Heart left ventricle (tissue), 16 donors: ENCODE data around the gene RARRES1. TPM values are rescaled to one million over a fixed set of nuclear protein-coding genes. Genes with fewer than 3 reads are reported as not detected.

ENCODE experiments used
- ATAC-seq, 4 donors: fragments of 200-7000 bp; cut with Tn5 transposase; one replicate each; pipeline ENCODE4 v1.9.1; 2020 to 2022; ENCODE audit warnings: moderate library complexity in 4 of 4, mild to moderate bottlenecking in 3 of 4, moderate number of reproducible peaks in 1 of 4
- DNase-seq, 5 donors: peaks; one replicate each; pipeline ENCODE4 v3.0.0-alpha.2; 2020
- H3K27ac ChIP-seq, 12 donors: fragments of 200-600 bp; sonication (generic) in 4 of 12; one replicate each; pipeline versions ENCODE4 v1.5.0 to v1.8.0; 2016 to 2022; ENCODE audit warnings: mild to moderate bottlenecking in 2 of 12
- H3K27me3 ChIP-seq, 9 donors: fragments of 200-600 bp; sonication (generic) in 2 of 9; one replicate each; pipeline versions ENCODE4 v1.5.1 to v1.8.0; 2016 to 2022; ENCODE audit warnings: mild to moderate bottlenecking in 3 of 9
- H3K36me3 ChIP-seq, 9 donors: fragments of 200-600 bp; sonication (generic) in 2 of 9; one replicate each; pipeline versions ENCODE4 v1.5.0 to v1.8.0; 2018 to 2022; ENCODE audit warnings: mild to moderate bottlenecking in 2 of 9
- H3K4me1 ChIP-seq, 12 donors: fragments of 200-600 bp; sonication (generic) in 4 of 12; one replicate each; pipeline versions ENCODE4 v1.5.0 to v1.8.0; 2016 to 2022; ENCODE audit warnings: mild to moderate bottlenecking in 3 of 12
- H3K4me3 ChIP-seq, 12 donors: fragments of 200-600 bp; sonication (generic) in 4 of 12; one replicate each; pipeline versions ENCODE4 v1.5.0 to v1.8.0; 2017 to 2022; ENCODE audit warnings: mild to moderate bottlenecking in 9 of 12, moderate library complexity in 4 of 12
- H3K9me3 ChIP-seq, 12 donors: fragments of 200-600 bp; sonication (generic) in 4 of 12; one replicate each; pipeline versions ENCODE4 v1.5.0 to v1.8.0; 2016 to 2022; ENCODE audit warnings: mild to moderate bottlenecking in 1 of 12
- POLR2A ChIP-seq, 2 donors: fragments of 450-650 bp; IDR thresholded peaks; one replicate each; pipeline ENCODE4 v1.6.1; 2017; ENCODE audit warnings: antibody characterized with exemption in 2 of 2, mild to moderate bottlenecking in 2 of 2, moderate library complexity in 2 of 2
- WGBS, 4 donors: extraction: QIAGEN DNeasy Blood & Tissue Kit in 2 of 4; methylation state at CpG; one replicate each; pipeline versions ENCODE4 v1.1.5 to v1.1.7; 2013 to 2018; 5-methylcytosine and 5-hydroxymethylcytosine counted together
- intact Hi-C, 10 donors: fragments of 100-400 bp; cut with DNase I; formaldehyde crosslinking; loops; one replicate each; pipeline versions ENCODE4 v1.11.1 to v1.14.2; 2022
- polyA plus RNA-seq, 2 donors: library from polyadenylated mRNA; stranded (reverse); fragments of 200-250 nt; gene quantifications; one replicate each; pipeline ENCODE4 v1.2.3, GENCODE V29; 2013
- total RNA-seq, 9 donors: library from RNA; depleted of rRNA in 2 of 9; stranded (reverse); fragments of >200 nt in 2 of 9; fragmentation: NEBNext Ultra II Directional in 3 of 9; extraction: Animal tissue kit (Norgen Biotek cat#: 25700) in 3 of 9; gene quantifications; one replicate each; pipeline versions ENCODE4 v1.1.0 to v1.2.4, GENCODE V29; 2016 to 2023
- TF ChIP-seq, protein P1 (sequence below), 12 donors: fragments of 200-600 bp; sonication (generic) in 4 of 12; IDR thresholded peaks; one replicate each; pipeline versions ENCODE4 v1.5.0 to v1.8.0; 2018 to 2022; ENCODE audit warnings: antibody characterized with exemption in 12 of 12, mild to moderate bottlenecking in 5 of 12
- donor health status: ischemic (EF 13 %, LVEDD 7.1; RV severe dilation, severe dysfunction).
- donor health status: healthy with polysubstance abuse.
- donor health status: DM: no; HTN: yes; CAD: no.
- donor health status: DM: no; HTN: no; CAD: no.
- donor health status: ischemic (EF 25% LVEDD 6.9; RV normal size, moderate dysfunction).
- donor health status: ischemic (EF 25% LVEDD 5.7; RV mildly dilated, moderate dysfunction).
- donor health status: healthy.
- donor health status: DM: yes; HTN: yes; CAD: no.
- donor health status: ischemic (EF 35%, LVEDD 5.7; RV mildly dilated, moderate dysfunction).
- donor health status: nonischemic (EF 11% LVEDD 7.7; RV severe dilation, severe dysfunction).
- donor health status: DM: yes; HTN: yes; CAD: no.
- donor health status: PGD.
- donor health status: ischemic (EF 29% LVEDD 5.4; RV normal size, mild dysfunction).
- donor health status: nonischemic (EF 23%, LVEDD 6.1; RV moderate dilation, normal function).

The RARRES1 gene
- total and polyA plus RNA-seq, 11 donors = 0.63 to 69.4 (median 3.6) TPM

DNA sequence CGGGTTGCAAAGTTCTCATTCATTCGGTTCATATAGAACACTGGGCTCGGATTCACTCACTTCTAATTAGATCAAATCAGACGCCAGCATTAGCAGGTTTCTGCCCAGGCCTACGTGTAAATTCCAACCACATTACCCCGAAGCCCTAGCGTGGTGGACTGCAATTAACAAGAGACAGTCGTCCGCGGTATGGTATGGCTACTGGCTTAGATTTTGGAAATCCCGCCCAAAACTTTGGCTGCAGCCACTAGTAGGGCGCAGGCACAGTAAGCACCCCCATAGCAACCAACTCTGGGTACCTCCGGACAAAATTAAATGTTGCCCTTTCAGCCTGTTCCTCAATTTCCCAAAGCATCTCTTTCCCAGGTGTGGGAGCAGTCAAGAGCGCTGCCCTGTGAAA lies 771 bp downstream of the RARRES1 start:
- peak overlapping the region in 9 of 12 donors; percentile 35 to 78 (median 64) for H3K27ac ChIP-seq
- H3K9me3 ChIP-seq = peaks cover 0 to 13% (median 8%) of the 10 kb centered on the region in 12 donors
- DNase-seq (no peak), ATAC-seq (no peak)
- H3K4me1 ChIP-seq = peaks cover 0 to 31% (median 14%) of the 10 kb centered on the region in 12 donors
- TF ChIP-seq, protein P1, sequence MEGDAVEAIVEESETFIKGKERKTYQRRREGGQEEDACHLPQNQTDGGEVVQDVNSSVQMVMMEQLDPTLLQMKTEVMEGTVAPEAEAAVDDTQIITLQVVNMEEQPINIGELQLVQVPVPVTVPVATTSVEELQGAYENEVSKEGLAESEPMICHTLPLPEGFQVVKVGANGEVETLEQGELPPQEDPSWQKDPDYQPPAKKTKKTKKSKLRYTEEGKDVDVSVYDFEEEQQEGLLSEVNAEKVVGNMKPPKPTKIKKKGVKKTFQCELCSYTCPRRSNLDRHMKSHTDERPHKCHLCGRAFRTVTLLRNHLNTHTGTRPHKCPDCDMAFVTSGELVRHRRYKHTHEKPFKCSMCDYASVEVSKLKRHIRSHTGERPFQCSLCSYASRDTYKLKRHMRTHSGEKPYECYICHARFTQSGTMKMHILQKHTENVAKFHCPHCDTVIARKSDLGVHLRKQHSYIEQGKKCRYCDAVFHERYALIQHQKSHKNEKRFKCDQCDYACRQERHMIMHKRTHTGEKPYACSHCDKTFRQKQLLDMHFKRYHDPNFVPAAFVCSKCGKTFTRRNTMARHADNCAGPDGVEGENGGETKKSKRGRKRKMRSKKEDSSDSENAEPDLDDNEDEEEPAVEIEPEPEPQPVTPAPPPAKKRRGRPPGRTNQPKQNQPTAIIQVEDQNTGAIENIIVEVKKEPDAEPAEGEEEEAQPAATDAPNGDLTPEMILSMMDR (IDR thresholded peaks at IDR 0.05) = no peak
- TF ChIP-seq POLR2A (IDR thresholded peaks at IDR 0.05) = no peak
- intact Hi-C loops = loop anchor here in 2 of 10 donors (5.0 kb wide), 3 partner anchors 36 to 61 kb away; no protein-coding TSS in a partner anchor
- no peaks in the 10 kb centered on the region for H3K36me3 ChIP-seq
- 56 to 74% (median 67%) methylated on average over 14 of the region's 14 CpGs for WGBS, 4 donors
- H3K4me3 ChIP-seq = peak overlapping the region in 11 of 12 donors; percentile 54 to 74 (median 65)
- no peaks in the 10 kb centered on the region for H3K27me3 ChIP-seq

DNA sequence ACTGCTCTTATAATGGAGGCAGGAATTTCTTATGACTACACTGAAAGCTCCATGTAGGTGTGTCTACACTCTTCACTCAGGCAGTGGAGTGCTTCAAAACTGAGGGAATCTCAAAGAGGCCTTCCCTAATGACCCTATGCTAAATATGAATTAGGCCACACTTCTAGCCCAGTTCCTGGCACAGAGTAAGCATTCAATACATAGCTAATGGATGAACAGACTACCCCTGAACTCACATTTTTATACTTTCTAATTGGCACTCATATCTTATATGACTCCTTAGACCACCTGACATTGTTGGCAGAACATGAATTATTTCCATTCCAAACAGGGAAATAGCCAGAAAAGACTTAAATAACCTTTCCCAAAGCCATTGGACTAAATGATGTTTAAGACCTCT lies 3.4 kb downstream of the RARRES1 start:
- Histone ChIP-seq H3K4me1 (peaks cover 0 to 55% (median 25%) of the 10 kb centered on the region in 12 donors), H3K27me3 (no peaks in the 10 kb centered on the region), H3K4me3 (no peak overlapping the region), H3K36me3 (no peaks in the 10 kb centered on the region), H3K9me3 (no peaks in the 10 kb centered on the region), H3K27ac (no peak overlapping the region)
- no peak for DNase-seq
- intact Hi-C loops = loop anchor here in 4 of 10 donors (1.0 to 10.0 kb wide), 5 partner anchors 38 to 74 kb away; no protein-coding TSS in a partner anchor
- no peak for ATAC-seq
- TF ChIP-seq, protein P1 (IDR thresholded peaks at IDR 0.05) = no peak
- no peak for TF ChIP-seq POLR2A (IDR thresholded peaks at IDR 0.05)

GRCh38 chr3:158728061-158728377 lies 4.2 kb downstream of the RARRES1 start:
- H3K4me1 ChIP-seq = peaks cover 0 to 63% (median 27%) of the 10 kb centered on the region in 12 donors
- DNase-seq (no peak), ATAC-seq (no peak)
- intact Hi-C loops = loop anchor here in 4 of 10 donors (1.0 to 10.0 kb wide), 5 partner anchors 39 to 73 kb away; no protein-coding TSS in a partner anchor
- peak overlapping the region in 1 of 12 donors; percentile 48 for H3K27ac ChIP-seq
- peak overlapping the region in 4 of 12 donors; percentile 15 to 29 (median 20) for H3K4me3 ChIP-seq
- WGBS, 4 donors = 61 to 68% (median 66%) methylated on average over 4 of the region's 4 CpGs
- H3K36me3 ChIP-seq = no peaks in the 10 kb centered on the region
- TF ChIP-seq POLR2A (IDR thresholded peaks at IDR 0.05) = no peak
- TF ChIP-seq, protein P1 (IDR thresholded peaks at IDR 0.05) = no peak
- no peaks in the 10 kb centered on the region for H3K27me3 ChIP-seq
- no peaks in the 10 kb centered on the region for H3K9me3 ChIP-seq

DNA sequence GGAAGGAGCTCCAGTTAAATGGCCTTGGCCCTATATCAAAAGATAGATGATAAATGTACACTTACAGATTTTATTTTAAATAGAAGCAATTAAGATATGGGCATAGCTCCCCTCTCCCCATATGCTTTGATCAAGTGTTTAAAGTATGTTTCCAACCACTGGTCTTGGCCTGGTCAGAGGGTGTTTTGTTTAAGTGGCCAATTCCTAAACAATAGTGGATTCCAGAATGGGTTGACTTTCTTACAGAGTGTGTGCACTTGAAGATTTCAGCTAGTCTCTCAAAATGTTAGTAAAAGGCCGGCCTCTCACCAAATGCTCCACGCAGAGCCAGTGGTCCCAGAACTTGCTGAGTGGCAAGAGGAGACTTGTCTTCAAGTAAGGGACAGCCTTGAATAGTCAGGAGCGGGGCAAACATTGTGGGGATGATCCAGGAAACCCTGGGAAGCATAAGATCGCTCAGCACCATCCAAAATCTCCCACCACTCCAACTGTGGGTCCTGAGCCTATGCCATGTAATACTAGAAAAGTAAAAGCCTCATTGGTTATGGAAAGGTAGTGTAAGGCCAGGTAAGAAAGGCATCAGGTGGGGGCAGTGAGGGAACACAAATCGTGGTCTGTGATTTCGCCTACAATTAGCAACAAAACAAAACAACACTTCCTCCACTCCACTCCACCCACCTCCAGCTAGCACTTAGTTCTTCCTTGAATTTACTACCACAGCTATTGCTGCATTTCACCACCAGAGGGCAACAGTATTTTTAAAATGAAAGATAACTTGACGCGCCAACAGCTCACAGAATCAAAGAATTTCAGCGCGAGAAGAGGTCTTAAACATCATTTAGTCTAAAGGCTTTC lies 4.8 kb downstream of the RARRES1 start:
- Histone ChIP-seq H3K36me3 (no peaks in the 10 kb centered on the region), H3K27ac (peak overlapping the region in 3 of 12 donors; percentile 7 to 48 (median 28)), H3K4me3 (peak overlapping the region in 4 of 12 donors; percentile 15 to 29 (median 20)), H3K9me3 (no peaks in the 10 kb centered on the region), H3K27me3 (no peaks in the 10 kb centered on the region), H3K4me1 (peaks cover 0 to 65% (median 29%) of the 10 kb centered on the region in 12 donors)
- intact Hi-C loops = loop anchor here in 9 of 10 donors (1.0 to 10.0 kb wide), 6 partner anchors 40 to 73 kb away; no protein-coding TSS in a partner anchor
- ATAC-seq (peak in 1 of 4 donors; percentile 45), DNase-seq (peak in 2 of 5 donors; percentile 54 to 55)
- TF ChIP-seq, protein P1 (IDR thresholded peaks at IDR 0.05) = peak; percentile 73 to 89 (median 84)
- TF ChIP-seq POLR2A (IDR thresholded peaks at IDR 0.05) = no peak
- 34 to 37% (median 36%) methylated on average over 10 of the region's 10 CpGs for WGBS, 4 donors
